HuH-7.5 (cell line): Measurements from ENCODE around the gene C1QB.

Experiments used
- DNase-seq: peaks from one replicate; pipeline ENCODE4 v3.0.0; 2011; ENCODE audit warnings: low spot score

C1QB gene

DNA sequence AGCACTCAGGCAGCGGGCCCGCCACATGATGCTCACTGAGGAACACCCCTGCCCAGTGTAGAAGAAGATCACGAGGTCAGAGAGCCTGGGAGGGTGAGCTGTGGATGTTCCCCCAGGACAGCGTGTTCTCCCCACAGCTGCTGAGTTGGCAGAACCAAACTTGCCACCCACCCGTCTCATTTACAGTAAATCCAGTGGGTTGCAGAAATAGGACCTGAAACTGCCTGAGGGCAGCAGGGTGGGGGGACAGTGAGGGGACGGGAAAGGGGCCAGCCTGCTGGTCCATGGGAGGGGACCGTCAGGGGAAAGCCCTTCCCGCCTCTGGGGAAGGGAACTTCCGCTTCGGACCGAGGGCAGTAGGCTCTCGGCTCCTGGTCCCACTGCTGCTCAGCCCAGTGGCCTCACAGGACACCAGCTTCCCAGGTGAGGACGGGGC, at the start of gene C1QB:
TSS of gene C1QB (plus strand) at position 356 of the 436 bp plus-strand sequence. CDS start 6,227 bp downstream, outside the sequence.
- DNase-seq: no peak

- no peak for DNase-seq
Observed at GRCh38 chr1:22606161-22606560, 46.9 kb upstream of the C1QB start.

GRCh38 chr1:22607154-22607553, 45.9 kb upstream of the C1QB start:
- no peak for DNase-seq

DNA sequence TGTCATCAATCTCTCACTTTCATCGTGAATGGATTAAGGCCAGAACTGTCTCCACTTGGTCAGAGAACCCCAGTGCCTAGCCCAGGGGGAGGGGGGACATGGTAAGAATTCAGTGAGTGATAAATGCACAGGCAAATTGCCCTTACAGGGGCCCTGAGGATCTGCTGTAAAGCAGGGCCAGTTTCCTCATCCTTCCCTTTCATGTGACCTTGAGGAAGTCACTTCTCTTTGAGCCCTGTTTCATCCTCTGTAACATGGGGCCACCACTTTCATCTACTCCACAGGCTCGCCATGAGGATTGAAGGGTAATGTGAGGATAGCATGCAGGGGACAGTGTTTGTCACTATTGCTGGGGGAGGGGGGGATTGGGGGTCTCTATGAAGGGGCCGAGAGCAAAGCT, 44.7 kb upstream of the C1QB start:
- DNase-seq: no peak

GRCh38 chr1:22609291-22609690, 43.7 kb upstream of the C1QB start:
- DNase-seq: no peak

- peak; percentile 56 for DNase-seq
Observed at GRCh38 chr1:22611530-22611947, 41.5 kb upstream of the C1QB start.

DNA sequence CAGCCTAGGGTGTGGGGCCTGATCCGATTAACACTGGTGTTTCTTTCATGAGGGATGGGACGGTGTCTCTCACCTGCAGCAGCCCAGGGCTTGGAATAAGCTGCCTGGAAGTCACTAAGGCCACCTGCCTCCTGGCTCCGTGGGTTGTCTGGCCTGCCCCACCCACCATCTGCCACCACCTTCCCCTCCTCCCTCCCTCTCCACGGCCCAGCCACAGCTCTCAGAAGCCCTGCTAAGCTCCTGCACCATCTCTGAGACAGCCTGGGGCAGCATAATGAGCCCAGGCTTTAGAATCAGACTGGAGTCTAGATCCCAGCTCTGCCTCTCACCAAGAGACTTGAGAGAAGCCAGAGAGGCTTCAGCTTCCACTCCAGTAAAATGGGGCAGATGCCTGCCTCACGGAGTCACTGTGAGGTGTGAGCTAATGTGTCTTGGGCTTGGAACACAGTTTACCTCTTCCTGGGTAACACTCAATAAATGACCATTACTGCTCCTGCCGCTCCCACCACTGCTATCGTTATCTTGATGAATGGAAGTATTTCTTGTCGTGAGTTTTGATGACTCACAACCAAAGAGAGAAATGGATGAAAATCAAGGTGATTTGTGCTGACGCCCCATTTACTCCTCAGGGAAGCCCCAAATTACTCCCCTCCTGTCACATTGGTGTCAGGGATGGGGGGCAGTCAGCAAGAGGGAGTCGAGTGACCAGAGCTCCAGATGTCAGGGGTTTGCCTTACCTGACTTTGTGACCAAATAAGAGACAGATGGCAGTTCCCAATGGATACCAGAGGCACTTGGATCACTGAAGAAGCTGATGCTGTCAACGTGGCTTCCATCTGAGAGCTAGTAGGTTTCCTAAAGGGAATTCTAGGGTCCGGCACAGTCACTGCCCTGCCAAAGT, 40.1 kb upstream of the C1QB start:
- no peak for DNase-seq

GRCh38 chr1:22613572-22613918, 39.5 kb upstream of the C1QB start:
- DNase-seq: no peak

GRCh38 chr1:22613951-22614350, 39.1 kb upstream of the C1QB start:
- no peak for DNase-seq

- DNase-seq: no peak
Observed at GRCh38 chr1:22615886-22616285, 37.1 kb upstream of the C1QB start.

DNA sequence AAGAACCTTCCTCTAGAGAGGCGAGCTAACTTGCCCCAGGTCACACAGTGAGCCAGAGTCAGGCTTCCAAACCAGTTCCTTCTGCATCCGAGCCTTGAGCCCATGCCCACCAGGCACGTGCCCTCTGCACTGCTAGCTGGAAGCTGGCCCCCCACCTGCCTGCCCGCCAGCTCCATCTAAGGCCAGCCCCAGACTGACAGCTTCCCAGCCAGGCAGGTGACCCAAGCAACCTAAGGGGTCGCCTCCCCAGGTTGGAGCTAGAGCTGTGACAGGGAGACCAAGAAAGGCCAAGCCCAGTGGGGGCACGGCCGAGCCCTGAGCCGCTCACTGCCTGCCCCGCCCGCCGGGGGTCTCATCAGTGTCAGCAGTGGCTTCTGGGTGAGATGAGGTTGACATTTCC, 36.5 kb upstream of the C1QB start:
- no peak for DNase-seq

GRCh38 chr1:22618056-22618455, 35.0 kb upstream of the C1QB start:
- DNase-seq: no peak

DNA sequence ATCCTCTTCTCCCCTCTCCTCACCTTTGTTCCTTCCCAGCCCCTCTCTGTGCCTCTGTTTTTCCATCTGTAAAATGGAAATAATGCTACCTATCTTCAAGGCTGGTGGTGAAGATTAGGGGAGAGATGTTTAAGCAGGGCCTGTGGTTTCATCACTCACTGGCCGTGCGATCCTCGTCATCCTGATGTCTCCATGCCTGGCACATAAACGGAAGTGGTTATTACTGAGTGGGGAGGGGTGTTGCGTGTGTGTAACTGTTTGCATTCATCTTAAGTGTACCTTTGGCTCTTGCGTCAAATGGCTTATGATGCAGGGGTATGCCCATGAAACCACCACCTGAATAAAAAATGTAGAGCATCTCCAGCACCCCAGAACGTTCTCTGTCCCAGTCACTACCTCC, 33.8 kb upstream of the C1QB start:
- no peak for DNase-seq

DNA sequence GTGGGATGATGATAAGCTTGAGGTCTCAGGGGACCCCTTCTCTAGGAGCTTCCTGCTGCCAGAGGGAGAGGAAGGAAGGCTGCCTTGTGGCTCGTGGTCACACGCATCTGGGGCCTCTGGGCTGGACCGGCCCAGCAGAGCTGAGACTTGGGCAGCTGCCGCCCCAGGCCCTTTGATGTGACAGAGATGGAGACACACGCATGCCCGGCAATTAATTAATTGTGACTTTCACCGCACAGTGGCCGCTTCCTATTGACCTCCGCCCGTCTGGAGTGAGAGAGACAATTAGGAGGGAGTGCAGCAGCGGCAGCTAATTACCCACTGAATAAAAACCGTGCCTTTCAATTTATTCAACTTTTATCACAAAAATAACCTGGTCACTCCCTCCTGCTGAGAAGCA, 33.2 kb upstream of the C1QB start:
- DNase-seq: no peak

DNA sequence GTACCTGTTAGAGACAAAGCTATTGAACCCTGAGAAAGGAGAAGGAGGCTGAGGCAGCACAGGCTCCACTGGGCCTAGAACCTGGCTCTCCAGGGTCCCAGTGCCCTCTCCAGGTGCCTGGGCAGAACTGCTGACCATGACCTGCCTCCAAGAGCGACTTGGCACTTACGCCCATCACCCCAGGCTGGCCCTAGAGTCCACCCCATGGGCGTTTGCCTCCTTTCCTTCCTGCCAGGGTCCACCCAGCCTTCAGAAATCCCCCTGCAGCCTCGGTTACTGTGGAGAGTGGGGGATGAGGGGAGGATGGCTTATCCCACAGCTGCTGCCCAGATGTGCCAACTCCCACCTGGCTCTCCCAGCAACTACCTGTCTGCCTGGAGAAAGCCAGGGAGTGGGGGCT, 31.3 kb upstream of the C1QB start:
- no peak for DNase-seq

- no peak for DNase-seq
Observed at GRCh38 chr1:22625262-22625925, 27.6 kb upstream of the C1QB start.

DNA sequence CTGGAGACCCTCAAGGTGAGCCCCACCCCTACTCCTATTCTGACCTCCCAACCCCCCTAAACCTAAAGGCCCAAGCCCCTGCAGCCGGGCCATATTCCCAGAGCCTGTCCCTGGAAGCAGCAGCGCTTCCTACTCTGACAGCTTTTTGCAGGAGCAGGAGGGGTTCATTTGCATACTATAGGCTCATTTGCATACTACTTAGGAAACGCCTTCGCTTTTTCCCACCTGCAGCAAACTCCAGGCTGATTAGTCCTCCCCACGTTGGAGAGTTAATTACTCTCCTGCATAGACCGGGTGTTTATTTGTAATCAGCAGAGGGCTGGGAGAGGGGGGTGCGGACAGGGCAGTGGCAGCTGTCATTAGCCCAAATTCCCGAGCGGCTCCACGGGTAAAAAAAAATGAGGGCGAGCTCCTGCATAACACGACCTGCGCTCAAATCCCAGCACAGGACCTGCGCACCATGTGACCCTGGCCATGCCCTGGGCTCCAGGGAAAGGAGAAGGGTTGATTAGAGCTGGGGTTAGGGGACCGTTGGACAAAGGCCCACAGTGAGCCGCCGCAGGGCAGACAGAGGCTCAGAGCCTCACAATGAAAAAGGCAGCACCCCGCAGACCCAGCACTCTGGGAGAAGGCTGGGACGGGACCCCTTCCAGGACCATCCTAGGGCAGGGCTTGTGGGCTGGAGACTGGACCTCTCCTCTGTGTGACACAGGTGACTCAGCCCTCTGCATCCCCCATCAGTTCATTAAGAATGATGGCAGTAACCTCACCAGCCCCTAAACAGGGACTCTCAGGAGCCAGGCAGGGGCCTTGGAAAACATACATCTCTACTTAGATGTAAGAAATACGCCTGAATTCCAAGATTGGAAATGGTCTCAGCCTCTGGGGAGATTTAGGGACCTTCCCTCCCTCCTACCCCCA, 26.5 kb upstream of the C1QB start:
- DNase-seq: no peak

GRCh38 chr1:22627331-22627730, 25.7 kb upstream of the C1QB start:
- no peak for DNase-seq

GRCh38 chr1:22628698-22629444, 24.2 kb upstream of the C1QB start:
- no peak for DNase-seq

DNA sequence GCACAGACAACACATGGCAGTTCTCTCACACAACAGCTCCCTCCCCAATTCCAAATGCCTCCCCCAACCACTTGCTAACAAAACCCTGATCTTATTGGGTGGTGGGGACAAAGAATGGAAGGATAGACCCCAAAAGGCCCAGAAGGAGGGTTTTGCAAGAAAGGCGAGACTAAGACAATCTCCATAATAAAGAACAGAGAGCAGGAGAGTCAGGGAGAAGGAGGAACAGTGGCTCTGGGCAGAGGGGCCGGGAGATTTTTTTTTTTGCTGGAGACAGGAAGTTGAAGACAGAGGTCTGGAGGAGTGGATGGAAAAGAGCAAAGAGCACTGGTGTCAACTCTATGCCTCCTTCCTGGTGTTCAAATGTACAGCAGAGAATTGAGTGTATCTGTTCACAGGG, 23.1 kb upstream of the C1QB start:
- DNase-seq: no peak

DNA sequence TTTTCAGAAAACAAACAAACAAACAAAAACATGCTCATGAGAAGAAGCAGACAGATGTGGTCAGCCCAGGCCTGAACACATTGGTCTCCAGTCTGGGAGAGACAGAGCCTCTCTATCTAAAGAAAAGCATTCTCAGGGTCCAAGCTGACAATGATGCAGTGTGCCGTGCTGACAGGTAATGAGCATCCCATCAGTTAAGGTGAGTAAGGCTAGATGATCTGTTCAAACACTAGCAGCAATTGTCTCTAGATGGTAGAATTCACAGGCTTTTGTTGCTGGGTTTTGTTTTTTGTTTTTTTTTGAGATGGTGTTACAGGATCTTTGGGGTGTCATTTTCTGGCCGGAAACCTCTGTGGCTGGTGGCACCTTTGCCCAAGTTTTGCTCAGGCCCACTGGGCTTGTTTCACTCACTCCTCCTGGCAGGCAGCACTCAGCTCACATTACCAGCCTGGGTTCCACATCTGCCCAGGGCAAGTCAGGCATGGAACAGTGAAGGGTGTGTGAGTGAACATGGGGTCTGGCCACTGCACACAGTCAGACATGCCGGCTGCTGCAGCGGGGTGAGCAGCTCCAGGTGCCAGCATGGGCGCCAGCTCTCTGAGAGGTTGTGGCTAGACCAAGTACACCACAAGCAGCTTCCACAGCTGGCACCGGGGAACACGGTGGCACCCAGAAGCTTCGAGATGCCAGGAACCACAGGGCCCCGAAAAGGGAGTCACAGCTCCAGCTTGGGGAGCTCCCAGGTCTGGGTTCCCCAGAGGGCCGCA, 19.2 kb upstream of the C1QB start:
- no peak for DNase-seq
